Gastrocnemius medialis (tissue), 4 donors: ENCODE measurements around the gene NXNL2. TPM values are rescaled to one million over a fixed set of nuclear protein-coding genes. Genes with fewer than 3 reads are reported as not detected.

Experiments used
- ATAC-seq, 2 donors: fragments of 150-250 bp; one replicate each; pipeline ENCODE4 v1.9.1; 2016
- DNase-seq, 2 donors: peaks; one replicate each; pipeline ENCODE4 v3.0.0-alpha.2; 2019
- H3K27ac ChIP-seq, 4 donors: fragments of 200-600 bp; sonication (generic); 1 replicate in 1 of 4; 2 replicates in 3 of 4; pipeline ENCODE4 v1.5.1; 2016 to 2018; ENCODE audit warnings: mild to moderate bottlenecking in 2 of 4, moderate library complexity in 1 of 4
- H3K27me3 ChIP-seq, 3 donors: fragments of 200-600 bp; sonication (generic) in 2 of 3; 1 replicate in 1 of 3; 2 replicates in 2 of 3; pipeline versions ENCODE4 v1.5.1 to v1.6.0; 2016 to 2019; ENCODE audit warnings: mild to moderate bottlenecking in 1 of 3, moderate library complexity in 1 of 3
- H3K36me3 ChIP-seq, 2 donors: fragments of 200-600 bp; sonication (generic) in 1 of 2; one replicate each; pipeline ENCODE4 v1.5.1; 2017 to 2018
- H3K4me1 ChIP-seq, 2 donors: fragments of 200-600 bp; sonication (generic) in 1 of 2; one replicate each; pipeline ENCODE4 v1.5.1; 2016 to 2017; ENCODE audit warnings: mild to moderate bottlenecking in 2 of 2
- H3K4me3 ChIP-seq, 4 donors: fragments of 200-600 bp; sonication (generic) in 3 of 4; 1 replicate in 1 of 4; 2 replicates in 3 of 4; pipeline ENCODE4 v1.5.1; 2016 to 2019; ENCODE audit warnings: mild to moderate bottlenecking in 2 of 4
- H3K9me3 ChIP-seq, 3 donors: fragments of 200-600 bp; sonication (generic) in 2 of 3; 1 replicate in 1 of 3; 2 replicates in 2 of 3; pipeline ENCODE4 v1.5.1; 2016 to 2019
- POLR2A ChIP-seq, 2 donors: fragments of 450-650 bp; IDR thresholded peaks; one replicate each; pipeline ENCODE4 v1.6.1; 2017; ENCODE audit warnings: antibody characterized with exemption in 2 of 2, mild to moderate bottlenecking in 2 of 2, moderate library complexity in 2 of 2
- in situ Hi-C, 4 donors: fragments of 200-750 bp; cut with MboI; loops; one replicate each; pipeline versions ENCODE4 v1.15.0 to v1.8.0; 2017; ENCODE audit warnings: low sequenced_read_pairs in 4 of 4
- intact Hi-C: fragments of 100-400 bp; cut with DNase I; formaldehyde crosslinking; loops from one replicate; pipeline ENCODE4 v1.15.1; 2023; ENCODE audit warnings: low total_unique reads
- total RNA-seq, 4 donors: library from RNA; depleted of rRNA; stranded (reverse); fragments of >200 nt; gene quantifications; one replicate each; pipeline versions ENCODE4 v1.1.0 to v1.2.3, GENCODE V29; 2016
- TF ChIP-seq, protein P1 (sequence below), 5 experiments: fragments of 450-650 bp in 3 of 5; fragments of 200-600 bp in 2 of 5; sonication (generic) in 2 of 5; IDR thresholded peaks in 4 of 5; conservative IDR thresholded peaks in 1 of 5; 1 replicate in 4 of 5; 2 replicates in 1 of 5; pipeline ENCODE4 v1.5.1; 2016 to 2019; ENCODE audit warnings: antibody characterized with exemption in 5 of 5, mild to moderate bottlenecking in 3 of 5, moderate library complexity in 3 of 5

Gene NXNL2
- total RNA-seq, 4 donors from 2014 or later = not detected

- H3K9me3 ChIP-seq = no peaks in the 10 kb centered on the region
- no peak overlapping the region for H3K27ac ChIP-seq
- H3K27me3 ChIP-seq = no peaks in the 10 kb centered on the region
- ATAC-seq (no peak), DNase-seq (no peak)
- no peaks in the 10 kb centered on the region for H3K36me3 ChIP-seq
- H3K4me3 ChIP-seq = no peak overlapping the region
- H3K4me1 ChIP-seq = no peaks in the 10 kb centered on the region
- intact Hi-C loops = no loop called here
- no peak for TF ChIP-seq POLR2A (IDR thresholded peaks at IDR 0.05)
- TF ChIP-seq, protein P1, sequence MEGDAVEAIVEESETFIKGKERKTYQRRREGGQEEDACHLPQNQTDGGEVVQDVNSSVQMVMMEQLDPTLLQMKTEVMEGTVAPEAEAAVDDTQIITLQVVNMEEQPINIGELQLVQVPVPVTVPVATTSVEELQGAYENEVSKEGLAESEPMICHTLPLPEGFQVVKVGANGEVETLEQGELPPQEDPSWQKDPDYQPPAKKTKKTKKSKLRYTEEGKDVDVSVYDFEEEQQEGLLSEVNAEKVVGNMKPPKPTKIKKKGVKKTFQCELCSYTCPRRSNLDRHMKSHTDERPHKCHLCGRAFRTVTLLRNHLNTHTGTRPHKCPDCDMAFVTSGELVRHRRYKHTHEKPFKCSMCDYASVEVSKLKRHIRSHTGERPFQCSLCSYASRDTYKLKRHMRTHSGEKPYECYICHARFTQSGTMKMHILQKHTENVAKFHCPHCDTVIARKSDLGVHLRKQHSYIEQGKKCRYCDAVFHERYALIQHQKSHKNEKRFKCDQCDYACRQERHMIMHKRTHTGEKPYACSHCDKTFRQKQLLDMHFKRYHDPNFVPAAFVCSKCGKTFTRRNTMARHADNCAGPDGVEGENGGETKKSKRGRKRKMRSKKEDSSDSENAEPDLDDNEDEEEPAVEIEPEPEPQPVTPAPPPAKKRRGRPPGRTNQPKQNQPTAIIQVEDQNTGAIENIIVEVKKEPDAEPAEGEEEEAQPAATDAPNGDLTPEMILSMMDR (IDR thresholded peaks at IDR 0.05 in 4 of 5, conservative IDR thresholded peaks at IDR 0.05 in 1 of 5) = no peak
- in situ Hi-C loops = loop anchor here in 1 of 4 donors (5.0 kb wide), 1 partner anchor 417 kb away; no protein-coding TSS in a partner anchor
Measured at GRCh38 chr9:88585426-88585825, 50.4 kb downstream of the NXNL2 start.

DNA sequence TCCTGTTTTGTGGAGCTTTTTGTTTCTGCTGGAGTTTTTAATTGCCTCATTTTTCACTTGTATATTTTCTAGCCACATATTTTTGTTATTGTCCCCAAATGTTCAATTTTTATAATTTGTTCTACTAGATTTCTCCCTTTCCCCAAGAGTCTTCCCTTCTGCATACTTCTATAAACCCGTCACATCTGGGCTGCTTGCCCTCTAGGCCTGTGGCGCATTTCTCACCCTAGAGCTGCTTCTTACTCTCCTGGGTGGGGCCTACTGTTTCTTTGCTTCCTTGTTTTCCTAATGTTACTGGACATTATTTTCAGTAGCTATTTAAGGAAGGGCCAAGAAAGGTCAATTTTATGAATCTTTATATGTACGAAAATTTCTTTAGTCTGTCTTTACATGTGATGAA lies 51.5 kb downstream of the NXNL2 start:
- ATAC-seq = no peak
- no peaks in the 10 kb centered on the region for H3K36me3 ChIP-seq
- no peak for TF ChIP-seq POLR2A (IDR thresholded peaks at IDR 0.05)
- TF ChIP-seq, protein P1 (IDR thresholded peaks at IDR 0.05 in 4 of 5, conservative IDR thresholded peaks at IDR 0.05 in 1 of 5) = no peak
- H3K27ac ChIP-seq = no peak overlapping the region
- intact Hi-C loops (no loop called here), in situ Hi-C loops (loop anchor here in 1 of 4 donors (5.0 kb wide), 1 partner anchor 416 kb away; no protein-coding TSS in a partner anchor)
- no peaks in the 10 kb centered on the region for H3K9me3 ChIP-seq
- no peaks in the 10 kb centered on the region for H3K27me3 ChIP-seq
- no peak for DNase-seq
- H3K4me1 ChIP-seq = no peaks in the 10 kb centered on the region
- no peak overlapping the region for H3K4me3 ChIP-seq

DNA sequence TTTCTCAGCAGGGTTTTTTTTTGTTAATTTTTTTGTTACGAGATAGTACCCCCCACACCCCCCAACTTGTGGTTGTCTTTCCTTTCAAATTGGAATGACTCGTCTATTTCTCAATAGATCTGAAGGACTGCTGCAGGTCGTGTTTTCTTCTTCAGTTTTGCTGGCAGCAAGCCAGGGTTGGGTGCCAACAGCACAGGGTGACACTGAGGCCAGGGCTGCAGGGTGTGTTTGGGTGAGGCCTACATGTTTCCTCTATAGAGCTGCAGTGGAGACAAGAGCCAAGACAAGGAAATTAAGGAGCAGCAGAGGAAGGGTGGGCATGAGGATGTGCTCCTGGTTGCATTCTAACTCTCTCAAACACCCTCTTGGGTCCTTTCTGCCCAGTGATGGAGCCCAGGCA lies 52.2 kb downstream of the NXNL2 start:
- ATAC-seq (no peak), DNase-seq (no peak)
- Histone ChIP-seq H3K4me3 (no peak overlapping the region), H3K4me1 (no peaks in the 10 kb centered on the region), H3K27me3 (no peaks in the 10 kb centered on the region), H3K9me3 (no peaks in the 10 kb centered on the region), H3K36me3 (no peaks in the 10 kb centered on the region), H3K27ac (no peak overlapping the region)
- intact Hi-C loops (no loop called here), in situ Hi-C loops (loop anchor here in 1 of 4 donors (5.0 kb wide), 1 partner anchor 415 kb away; no protein-coding TSS in a partner anchor)
- no peak for TF ChIP-seq POLR2A (IDR thresholded peaks at IDR 0.05)
- TF ChIP-seq, protein P1 (IDR thresholded peaks at IDR 0.05 in 4 of 5, conservative IDR thresholded peaks at IDR 0.05 in 1 of 5) = no peak

DNA sequence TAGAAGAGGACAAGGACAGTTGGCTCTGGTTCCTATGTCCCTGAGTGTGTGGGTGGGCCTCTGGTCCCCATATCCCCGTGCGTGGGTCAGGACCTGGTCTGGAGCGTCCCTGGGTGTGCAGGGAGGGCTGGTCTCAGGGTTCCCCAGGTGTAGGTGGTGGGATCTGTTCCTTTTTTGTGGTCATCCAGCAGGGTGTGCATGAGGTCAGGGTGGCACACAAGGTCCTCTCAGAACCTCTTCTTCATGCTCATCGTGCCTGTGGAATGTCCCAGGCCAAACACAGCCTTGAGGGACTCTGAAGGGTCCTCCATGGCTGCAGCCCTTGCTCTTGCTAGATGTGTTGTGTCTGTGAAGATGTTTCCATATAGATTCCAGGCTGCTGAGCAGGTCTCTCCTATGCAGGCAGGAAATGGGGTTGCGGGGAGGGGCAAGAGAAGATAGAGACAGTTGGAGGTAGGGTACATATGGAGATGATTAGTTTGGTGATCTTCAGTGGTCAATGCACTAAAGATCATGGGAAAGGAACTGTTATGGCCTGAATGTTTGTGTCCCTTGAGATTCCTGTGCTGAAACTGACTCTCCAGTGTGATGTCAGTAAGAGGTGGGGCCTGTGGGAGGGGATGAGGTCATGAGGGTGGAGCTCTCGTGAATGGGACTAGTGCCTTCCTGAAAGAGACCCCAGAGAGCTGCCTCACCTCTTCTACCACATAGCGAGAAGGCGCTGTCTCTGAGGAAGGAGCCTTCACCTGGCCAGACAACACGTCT lies 53.1 kb downstream of the NXNL2 start:
- DNase-seq (no peak), ATAC-seq (no peak)
- Histone ChIP-seq H3K36me3 (no peaks in the 10 kb centered on the region), H3K4me3 (no peak overlapping the region), H3K27ac (no peak overlapping the region), H3K9me3 (no peaks in the 10 kb centered on the region), H3K4me1 (no peaks in the 10 kb centered on the region), H3K27me3 (no peaks in the 10 kb centered on the region)
- TF ChIP-seq POLR2A (IDR thresholded peaks at IDR 0.05) = no peak
- TF ChIP-seq, protein P1 (IDR thresholded peaks at IDR 0.05 in 4 of 5, conservative IDR thresholded peaks at IDR 0.05 in 1 of 5) = no peak
- in situ Hi-C loops (loop anchor here in 1 of 4 donors (5.0 kb wide), 1 partner anchor 414 kb away; no protein-coding TSS in a partner anchor), intact Hi-C loops (no loop called here)
